ENCODE results near the gene IDI1. TPM values are rescaled to one million over a fixed set of nuclear protein-coding genes. Genes with fewer than 3 reads are reported as not detected.
"Not testable (repeated sequence)": the region's sequence is repeated elsewhere in the genome, so short reads cannot be mapped to it uniquely, and the experiment has no call there.

Gene IDI1
- total RNA-seq, 1 experiment from 2014 or later, result 104 TPM

DNA sequence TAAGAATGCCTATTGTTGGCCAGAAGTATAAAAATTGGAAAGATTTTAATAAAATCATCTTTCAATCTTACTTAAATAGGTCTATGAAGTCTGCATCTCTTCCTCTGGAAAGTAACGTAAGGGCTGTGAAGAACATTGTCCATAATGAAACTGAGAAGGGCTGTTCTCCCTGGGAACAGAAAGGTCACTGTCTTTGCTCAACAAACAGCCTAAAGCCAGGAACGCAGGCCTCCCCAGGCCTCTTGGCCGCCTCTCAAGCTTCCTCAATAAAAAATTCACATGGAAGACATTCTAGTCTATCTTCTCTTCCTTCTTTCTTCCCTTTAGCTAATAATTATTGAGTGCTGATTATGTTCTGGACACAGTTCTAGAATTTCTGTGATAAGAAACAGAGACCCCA is 14.2 kb downstream of the IDI1 start:
- DNase-seq (ENCODE audit: low spot score), result no peak

DNA sequence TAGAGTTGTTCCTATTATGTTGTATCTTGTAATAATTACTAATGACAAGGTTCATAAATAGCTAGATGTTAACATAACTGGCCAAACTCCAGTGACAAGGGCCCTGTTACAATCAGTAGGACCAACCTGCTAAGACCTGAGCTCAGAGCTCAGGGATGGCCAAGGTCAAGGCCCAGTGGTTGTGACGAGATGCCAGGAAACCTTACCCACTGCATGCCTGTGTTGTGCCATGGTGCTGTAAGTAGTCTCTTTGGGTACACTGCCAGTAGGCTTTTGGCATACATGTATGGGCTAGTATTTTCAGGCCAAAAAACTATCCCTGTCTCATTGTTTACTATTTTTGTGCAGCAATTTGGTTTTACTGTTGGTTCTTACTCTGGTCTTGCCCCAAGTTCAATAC is 15.3 kb downstream of the IDI1 start:
- DNase-seq (ENCODE audit: low spot score), result no peak

DNA sequence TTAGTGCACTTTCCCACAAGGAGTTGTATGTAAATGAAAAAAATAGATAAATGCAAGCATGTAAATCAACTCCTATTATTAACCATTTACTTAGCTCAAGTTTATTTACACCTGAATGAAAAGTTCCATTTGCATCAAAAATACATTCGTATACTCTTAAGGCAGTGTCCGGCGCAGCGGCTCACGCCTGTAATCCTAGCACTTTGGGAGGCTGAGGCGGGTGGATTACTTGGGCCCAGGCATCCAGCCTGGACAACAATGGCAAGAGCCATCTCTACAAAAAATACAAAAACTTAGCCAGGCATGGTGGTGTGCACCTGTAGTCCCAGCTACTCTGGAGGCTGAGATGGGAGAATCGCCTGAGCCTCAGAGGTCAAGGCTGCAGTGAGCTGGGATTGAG is 19.1 kb downstream of the IDI1 start:
- DNase-seq (ENCODE audit: low spot score), result no peak

DNA sequence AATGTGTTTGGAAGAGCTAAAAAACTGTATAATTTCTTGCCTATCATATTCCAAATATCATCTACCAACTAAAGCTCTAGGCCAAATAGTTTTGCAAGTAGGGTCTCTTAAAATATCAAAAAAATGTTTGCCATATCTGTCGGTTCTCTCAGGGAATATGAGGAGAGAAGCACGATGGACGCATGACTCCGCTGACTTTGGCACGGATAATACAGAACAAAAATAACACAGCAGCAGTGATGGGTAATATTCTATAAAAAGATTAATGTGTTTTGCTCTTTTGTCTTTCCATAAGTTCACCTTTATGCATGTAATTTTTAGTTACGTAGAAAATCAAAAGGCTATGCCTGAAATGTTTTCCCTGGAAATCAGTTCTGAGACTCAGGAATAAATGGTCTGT is 22.3 kb downstream of the IDI1 start:
- DNase-seq (ENCODE audit: low spot score), result no peak

DNA sequence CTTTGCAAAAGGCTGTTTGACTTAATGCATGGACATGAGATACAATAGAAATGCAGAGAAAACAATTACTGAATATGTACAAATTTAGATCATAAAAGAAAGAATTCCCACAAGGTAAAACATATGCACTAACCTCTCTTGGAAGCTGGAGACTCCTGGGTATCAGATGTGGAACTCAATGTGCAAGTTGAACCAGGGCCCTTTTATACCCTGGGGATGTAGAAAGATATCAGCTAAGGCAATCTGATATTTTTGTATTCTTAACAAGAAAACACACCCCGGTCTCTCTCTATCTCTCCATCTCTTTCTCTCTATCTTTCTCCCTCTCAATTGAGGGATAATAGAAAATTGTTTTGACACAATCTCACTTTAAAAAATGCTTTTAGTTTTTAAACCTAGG is 23.2 kb downstream of the IDI1 start, which contains the start of gene IDI2:
Gene IDI2, minus strand, starts transcription at position 177 of the 400 bp plus-strand sequence. CDS start 1,136 bp downstream, outside the sequence.
- no peak for DNase-seq (ENCODE audit: low spot score)

DNA sequence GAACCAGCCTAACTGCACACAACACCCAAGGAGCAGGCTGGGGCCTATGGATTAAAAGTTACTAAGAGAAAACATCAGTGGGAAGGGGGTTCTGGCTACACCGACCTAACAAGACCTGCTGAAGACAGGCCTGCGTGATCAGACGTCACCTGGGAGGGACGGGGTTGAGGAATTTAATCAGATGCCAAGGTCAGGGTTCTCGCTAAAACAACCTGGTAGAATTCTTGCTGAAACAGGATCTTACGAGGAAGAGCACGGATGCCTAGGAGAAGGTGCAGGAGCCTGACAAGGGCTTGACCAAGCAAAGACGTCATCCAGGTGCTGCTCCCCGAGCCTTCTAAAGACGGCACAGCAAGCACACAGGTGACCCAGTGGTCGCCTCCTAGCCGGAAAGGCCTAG is 24.8 kb downstream of the IDI1 start:
- no peak for DNase-seq (ENCODE audit: low spot score)

DNA sequence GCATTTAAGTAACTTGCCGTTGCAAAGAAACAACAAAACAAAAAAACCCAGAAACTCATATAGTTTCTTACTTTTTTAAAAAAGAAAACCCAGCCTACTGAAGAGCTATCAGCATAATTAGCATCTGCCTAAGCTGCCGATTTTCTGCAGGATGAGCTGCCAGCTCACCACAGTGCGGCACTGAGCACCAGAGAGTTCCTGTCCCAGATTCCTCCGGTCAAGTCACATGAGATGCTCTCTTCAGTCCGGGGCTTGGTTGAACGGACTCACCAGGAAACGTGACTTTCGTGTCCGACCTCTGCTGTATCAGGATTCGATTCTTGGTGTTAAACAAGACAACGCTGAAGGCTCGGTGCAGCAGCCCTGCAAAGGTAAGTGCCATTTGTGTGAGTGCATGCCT is 26.5 kb downstream of the IDI1 start:
- no peak for DNase-seq (ENCODE audit: low spot score)

DNA sequence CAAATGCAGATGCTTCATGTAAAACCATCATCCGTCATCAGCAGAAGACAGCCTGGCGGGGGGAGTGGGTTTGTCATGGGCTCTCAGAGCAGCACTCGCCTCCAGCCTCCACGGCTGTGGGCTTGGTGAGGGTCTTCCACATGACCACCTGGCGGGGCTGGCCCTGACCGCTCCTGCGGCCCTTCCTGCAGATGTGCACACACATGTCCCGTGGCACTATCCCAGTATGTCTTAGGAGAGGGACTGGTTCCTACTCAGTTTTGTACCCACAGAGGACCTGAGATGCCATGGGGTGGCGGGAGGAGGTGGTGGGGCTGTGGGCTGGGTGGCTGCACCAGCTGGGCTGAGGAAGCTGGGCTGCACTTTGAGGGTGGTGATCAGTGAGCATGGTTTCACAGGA is 28.0 kb downstream of the IDI1 start:
- no peak for DNase-seq (ENCODE audit: low spot score)

DNA sequence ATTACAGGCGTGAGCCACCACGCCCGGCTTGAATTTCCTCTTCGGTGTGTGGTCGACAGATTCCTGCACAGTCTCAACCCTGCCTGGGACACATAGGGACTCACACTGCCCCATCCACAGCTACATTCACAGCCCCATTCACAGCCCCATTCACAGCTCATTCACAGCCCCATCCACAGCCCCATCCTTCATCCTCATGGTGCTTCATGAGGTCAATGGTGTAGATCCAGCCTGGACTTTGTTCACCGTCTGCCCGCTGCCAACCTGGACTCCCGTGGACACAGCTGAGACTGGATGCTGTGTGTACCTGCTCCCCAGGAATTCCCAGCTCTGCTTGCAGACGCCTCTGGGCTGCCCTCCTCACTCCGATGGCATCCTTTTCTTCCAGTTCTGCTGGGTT is 28.5 kb downstream of the IDI1 start:
- no peak for DNase-seq (ENCODE audit: low spot score)

DNA sequence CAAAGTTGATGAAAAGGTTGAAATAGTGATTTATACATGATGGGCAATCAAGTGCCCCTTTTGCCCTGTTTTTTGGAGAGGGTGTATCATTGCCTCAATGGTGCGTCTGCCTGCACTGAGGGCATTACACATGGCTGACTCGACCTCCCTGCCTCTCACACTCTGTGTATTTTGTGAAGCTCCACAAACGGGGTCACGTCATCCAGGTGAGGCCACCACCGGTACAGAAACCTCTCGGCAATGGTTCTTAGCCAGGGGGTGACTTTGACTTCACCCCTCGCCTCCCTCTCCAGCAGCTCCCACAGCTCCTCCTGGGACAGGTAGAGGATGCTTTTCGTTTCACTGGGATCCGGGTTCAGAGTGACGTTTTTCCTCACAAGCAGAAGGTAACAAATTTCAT is 29.6 kb downstream of the IDI1 start:
- no peak for DNase-seq (ENCODE audit: low spot score)

DNA sequence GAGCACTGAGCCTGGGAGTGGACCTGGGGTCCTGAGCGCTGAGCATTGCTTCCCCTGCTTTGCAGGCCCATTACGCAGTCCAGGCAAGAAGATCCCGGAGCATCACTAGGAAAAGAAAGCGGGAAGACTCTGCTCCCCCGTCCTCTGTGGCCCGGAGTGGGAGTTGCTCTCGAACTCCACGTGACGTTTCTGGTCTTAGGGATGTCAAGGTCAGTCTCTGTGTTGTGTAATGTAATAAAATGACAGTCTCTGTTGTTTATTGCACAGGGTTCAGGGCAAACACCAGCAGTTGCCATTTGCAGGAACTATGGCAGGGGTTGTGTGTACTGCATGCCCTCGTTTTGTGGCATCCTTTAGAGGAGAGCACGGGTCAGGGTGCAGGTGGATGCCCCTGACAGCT is 33.2 kb downstream of the IDI1 start:
- no peak for DNase-seq (ENCODE audit: low spot score)

DNA sequence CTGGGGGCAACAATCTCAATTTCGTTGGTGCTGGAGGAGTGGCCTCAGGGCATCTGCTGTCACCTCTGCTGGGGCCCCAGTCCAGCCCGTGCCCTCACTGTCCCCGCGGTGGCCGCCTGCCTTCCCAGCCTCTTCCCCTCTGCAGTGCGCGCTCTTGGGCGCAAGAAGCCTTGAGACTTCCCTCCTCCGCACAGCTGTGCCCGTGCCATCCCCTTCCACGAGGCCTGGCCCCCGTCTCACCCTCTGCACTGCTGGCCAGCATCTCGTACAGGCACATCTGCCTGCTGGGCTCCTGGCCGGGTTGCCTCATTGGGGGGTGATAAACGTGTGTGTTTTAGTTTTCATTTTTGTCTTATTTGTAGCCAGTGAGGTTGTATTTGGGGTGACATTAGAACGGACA is 37.2 kb downstream of the IDI1 start:
- DNase-seq (ENCODE audit: low spot score), result no peak

DNA sequence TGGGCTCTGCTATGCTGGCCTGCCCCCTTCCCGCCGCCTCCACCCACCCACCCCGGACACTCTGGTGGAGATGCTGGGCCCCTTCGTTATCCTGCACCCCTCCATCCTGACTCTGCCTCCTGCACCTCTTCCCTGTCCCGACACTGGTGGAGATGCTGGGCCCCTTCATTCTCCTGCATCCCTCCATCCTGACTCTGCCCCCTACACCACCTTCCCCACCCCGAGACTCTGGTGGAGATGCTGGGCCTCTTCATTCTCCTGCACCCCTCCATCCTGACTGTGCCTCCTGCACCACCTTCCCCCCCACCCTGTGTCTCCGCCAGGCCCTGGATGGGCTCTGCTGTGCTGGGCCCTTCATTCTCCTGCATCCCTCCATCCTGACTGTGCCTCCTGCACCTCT is 38.2 kb downstream of the IDI1 start:
- no peak for DNase-seq (ENCODE audit: low spot score)

DNA sequence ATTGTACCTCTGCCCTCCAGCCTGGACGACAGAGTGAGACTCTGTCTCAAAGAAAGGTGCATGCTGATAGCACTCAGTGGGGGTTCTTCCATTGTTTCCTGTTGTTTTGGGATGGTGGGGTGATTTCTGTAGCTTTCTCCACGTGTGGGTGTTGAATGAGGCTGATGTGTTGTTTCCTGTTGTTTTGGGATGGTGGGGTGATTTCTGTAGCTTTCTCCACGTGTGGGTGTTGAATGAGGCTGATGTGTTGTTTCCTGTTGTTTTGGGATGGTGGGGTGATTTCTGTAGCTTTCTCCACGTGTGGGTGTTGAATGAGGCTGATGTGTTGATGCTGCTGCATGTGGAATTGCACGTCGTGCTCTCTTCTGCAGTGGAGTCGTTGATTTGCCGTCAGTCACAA is 39.0 kb downstream of the IDI1 start:
- not testable (repeated sequence) for DNase-seq (ENCODE audit: low spot score)

DNA sequence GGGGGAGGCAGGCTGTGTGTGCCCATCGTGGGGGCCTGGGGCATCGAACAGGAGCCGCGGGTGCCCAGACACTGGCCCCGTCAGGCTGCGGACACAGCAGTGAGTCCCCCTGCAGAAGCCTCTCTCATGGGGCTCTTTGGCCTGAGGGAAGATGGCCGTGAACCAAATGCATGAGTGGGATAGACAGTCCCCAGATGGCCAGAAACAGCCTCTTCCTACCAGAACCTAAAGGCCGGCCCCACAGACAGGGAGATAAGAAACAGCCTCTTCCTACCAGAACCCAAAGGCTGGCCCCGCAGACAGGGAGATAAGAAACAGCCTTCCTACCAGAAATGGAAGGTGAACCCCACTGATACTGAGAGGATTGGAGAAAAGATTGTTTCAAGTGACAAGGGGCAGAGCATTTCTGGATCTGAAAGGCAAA is 39.8 kb downstream of the IDI1 start:
- no peak for DNase-seq (ENCODE audit: low spot score)

DNA sequence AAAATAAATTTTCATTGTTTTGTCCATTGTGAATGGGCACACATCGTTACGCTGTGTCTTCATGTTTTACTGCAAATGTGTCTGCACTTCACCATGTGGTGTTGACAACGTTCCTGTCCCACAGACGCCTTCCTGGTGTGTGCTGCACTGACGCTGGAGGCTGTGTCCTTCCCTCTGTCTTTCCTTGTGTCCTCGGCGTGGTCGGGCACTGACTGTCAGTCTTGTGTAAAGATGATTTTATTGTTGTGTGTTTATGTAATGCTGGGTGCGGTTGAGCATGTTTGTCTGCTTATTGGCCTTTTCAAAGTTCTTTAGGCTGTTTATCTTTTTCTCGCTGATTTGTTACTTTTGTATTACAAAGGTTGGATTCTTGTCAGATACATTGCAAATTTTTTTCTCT is 41.3 kb downstream of the IDI1 start:
- no peak for DNase-seq (ENCODE audit: low spot score)

DNA sequence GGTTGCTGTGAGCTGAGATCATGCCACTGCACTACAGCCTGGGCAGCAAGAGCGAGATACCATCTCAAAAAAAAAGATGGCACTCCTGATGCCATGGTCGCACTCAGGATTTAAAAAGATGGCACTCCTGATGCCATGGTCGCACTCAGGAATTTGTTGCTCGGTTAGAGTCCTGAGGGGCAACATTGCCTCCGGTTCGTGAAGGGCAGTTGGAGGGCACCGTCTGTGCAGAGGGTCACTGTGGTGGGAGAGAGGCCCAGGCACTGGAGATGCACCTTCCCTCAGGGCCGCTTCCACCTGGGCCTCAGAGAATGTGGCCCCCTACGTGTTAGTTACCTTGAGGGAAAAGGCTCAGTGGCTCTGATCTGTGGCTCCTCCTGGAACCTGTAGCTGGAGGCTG is 42.3 kb downstream of the IDI1 start:
- no peak for DNase-seq (ENCODE audit: low spot score)

DNA sequence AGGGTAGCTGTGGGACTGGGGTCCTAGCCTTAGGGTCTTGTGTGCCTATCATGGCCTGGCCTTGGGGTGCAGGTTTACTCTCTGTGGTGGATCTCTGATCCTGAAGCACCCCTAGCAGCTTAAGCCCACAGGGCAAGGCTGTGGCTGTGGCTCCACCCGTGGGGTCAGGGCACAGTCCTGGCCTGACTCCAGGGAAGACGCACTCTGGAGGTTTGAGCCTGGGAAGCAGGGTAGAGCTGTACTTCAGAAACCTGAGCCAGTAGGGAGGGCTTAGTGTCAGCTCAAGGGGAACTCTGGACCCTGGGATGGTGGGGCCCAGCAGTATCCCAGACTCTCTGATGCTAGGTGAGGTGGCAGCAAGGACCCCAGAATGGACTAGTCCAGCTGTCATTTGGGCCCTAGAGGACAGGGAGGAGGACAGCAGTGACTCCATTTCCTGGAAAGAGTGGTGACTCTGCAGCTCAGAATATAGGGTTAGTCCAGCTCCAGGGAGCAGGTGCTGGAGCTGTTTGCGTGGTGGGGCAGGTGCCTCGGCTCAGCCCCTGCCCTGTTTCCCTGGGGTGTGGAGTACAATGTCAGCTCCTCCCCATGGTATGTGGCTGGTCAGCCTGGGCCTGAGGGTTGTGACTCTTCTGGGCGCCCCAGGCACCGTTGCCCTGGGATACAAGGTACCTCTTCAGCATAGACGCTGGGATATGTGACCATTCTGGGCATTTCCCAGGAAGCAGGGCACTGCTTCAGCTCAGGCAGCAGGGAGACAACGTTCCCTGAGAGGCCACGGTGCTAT is 44.8 kb downstream of the IDI1 start:
- DNase-seq (ENCODE audit: low spot score), result no peak

DNA sequence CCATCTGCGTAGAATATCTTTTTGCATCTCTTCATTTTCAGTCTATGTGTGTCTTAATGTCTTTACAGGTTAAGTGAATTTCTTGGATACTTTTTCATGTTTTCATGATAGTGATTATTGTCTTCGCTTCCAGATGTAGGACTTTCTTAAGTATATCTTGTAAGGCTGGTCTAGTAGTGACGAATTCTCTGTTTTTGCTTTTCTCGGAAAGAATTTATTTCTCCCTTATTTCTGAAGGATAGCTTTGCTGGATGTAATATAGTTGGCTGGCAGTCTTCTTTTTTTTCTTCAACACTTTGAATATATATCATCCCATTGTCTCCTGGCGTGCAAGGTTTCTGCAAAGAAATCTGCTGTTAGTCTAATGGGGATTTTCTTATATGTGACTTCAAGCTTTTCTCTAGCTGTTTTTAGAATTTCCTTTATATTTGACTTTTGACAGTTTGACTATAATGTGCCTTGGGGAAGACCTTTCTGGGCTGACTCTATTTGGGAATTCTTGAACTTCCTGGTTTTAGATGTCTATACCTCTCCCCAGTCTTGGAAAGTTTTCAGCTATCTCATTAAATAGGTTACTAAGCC is 46.4 kb downstream of the IDI1 start:
- no peak for DNase-seq (ENCODE audit: low spot score)

DNA sequence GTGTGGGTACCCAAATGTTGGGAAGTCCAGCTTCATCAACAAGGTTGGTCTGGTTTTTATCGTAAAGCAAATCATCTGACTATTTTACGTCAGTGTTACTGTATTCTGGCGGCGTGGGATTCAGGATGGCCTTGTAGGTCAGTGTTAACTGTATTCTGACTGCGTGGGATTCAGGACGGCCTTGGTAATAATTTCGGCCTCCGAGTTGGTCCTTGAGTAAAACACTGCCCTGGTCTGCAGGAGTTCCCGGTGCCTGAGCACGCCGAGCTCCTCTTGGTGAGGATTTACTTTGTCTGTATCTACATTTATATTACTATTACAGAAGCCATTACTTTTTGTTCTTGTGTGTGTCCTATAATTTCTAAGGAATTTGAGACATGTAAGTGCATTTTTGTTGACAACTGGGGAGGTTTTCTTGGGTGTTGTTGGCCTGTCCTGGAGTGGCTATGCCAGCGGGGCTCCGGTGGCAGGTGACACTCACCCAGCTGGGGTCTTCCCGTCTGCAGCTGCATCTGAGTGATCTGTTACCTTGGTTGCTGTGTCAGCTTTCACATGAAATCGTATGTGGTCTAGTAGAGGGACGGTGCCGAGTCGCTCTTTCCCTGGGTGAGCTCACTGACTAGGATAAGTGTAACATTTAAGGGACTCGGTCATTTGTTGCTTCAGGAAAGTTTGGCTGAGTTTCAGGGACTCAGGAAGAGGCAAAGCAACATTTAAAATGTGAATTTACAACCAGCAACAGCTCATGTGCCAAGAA is 51.5 kb downstream of the IDI1 start:
- no peak for DNase-seq (ENCODE audit: low spot score)

DNA sequence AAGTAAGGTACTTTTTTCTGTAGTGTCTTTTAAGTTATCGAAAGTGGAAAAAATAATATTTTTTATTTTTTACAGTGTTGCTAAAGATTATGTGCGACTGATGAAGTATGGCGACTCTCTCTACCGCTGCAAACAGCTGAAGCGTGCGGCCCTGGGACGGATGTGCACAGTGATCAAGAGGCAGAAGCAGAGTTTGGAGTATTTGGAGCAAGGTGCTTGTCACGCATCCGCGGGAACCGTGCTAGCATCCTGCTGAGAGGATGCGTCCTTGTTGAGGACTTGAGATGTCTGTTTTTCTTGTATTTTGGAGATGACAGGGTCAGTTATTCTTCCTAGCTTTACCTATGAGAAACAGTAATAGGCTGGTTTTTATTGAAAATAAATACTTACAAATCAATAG is 52.9 kb downstream of the IDI1 start:
- no peak for DNase-seq (ENCODE audit: low spot score)

DNA sequence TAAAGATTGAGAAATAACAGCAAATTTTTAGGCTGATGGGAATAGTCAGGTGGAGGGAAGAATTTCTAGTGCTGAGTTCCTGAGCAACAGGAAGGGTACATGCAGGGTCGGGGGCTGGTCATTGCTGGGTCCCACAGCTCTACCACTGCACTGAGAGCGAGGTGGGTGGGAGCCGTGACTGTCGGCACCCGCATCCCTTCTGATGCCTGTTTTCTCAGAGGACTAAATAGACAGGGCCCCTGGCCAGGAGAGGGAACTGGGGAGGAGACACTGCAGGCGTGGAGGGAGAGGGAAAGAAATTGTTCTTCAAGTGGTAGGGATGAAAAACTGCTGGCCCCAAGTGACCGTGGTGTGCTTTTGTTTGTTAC is 53.4 kb downstream of the IDI1 start:
- DNase-seq (ENCODE audit: low spot score), result no peak

Data from A172 (cell line).